Vagina (tissue), 2 donors: ENCODE data around the gene HSD17B14. TPM values are rescaled to one million over a fixed set of nuclear protein-coding genes. Genes with fewer than 3 reads are reported as not detected.

Experiments
- DNase-seq, 2 donors: peaks; one replicate each; pipeline ENCODE4 v3.0.0-alpha.2; 2017; ENCODE audit errors: extremely low spot score in 2 of 2
- H3K27ac ChIP-seq: fragments of 200-600 bp; sonication (generic); one replicate; pipeline ENCODE4 v1.5.1; 2019
- H3K27me3 ChIP-seq: fragments of 200-600 bp; sonication (generic); one replicate; pipeline ENCODE4 v1.5.1; 2019
- H3K36me3 ChIP-seq, 2 donors: fragments of 200-600 bp; sonication (generic); one replicate each; pipeline ENCODE4 v1.5.1; 2017 to 2019
- H3K4me1 ChIP-seq: fragments of 200-600 bp; sonication (generic); one replicate; pipeline ENCODE4 v1.5.1; 2019
- H3K4me3 ChIP-seq, 2 donors: fragments of 200-600 bp; sonication (generic); 1 replicate in 1 of 2; 2 replicates in 1 of 2; pipeline ENCODE4 v1.5.1; 2016 to 2019
- H3K9me3 ChIP-seq: fragments of 200-600 bp; sonication (generic); one replicate; pipeline ENCODE4 v1.5.1; 2019
- POLR2A ChIP-seq, 2 donors: fragments of 450-650 bp; IDR thresholded peaks; one replicate each; pipeline ENCODE4 v1.6.1; 2017; ENCODE audit warnings: antibody characterized with exemption in 2 of 2, mild to moderate bottlenecking in 2 of 2, moderate library complexity in 2 of 2
- POLR2AphosphoS5 ChIP-seq, 2 donors: sonication (generic); formaldehyde crosslinking; IDR thresholded peaks; one replicate each; pipeline ENCODE4 v1.9.0; 2017; ENCODE audit warnings: antibody characterized with exemption in 2 of 2, mild to moderate bottlenecking in 2 of 2, low read depth in 1 of 2; ENCODE audit not compliant: insufficient read depth in 1 of 2
- intact Hi-C: fragments of 100-400 bp; cut with DNase I; formaldehyde crosslinking; loops from one replicate; pipeline ENCODE4 v1.15.1; 2023
- total RNA-seq: library from RNA; depleted of rRNA; stranded (reverse); fragments of >200 nt; gene quantifications from one replicate; pipeline ENCODE4 v1.2.3, GENCODE V29; 2016
- TF ChIP-seq, protein P1 (sequence below), 3 experiments: fragments of 450-650 bp in 2 of 3; fragments of 200-600 bp in 1 of 3; sonication (generic) in 1 of 3; IDR thresholded peaks; one replicate each; pipeline ENCODE4 v1.5.1; 2017 to 2019; ENCODE audit warnings: antibody characterized with exemption in 3 of 3, mild to moderate bottlenecking in 2 of 3, moderate library complexity in 2 of 3

HSD17B14 gene
- total RNA-seq, 1 donor from 2014 or later, result 19.2 TPM

DNA sequence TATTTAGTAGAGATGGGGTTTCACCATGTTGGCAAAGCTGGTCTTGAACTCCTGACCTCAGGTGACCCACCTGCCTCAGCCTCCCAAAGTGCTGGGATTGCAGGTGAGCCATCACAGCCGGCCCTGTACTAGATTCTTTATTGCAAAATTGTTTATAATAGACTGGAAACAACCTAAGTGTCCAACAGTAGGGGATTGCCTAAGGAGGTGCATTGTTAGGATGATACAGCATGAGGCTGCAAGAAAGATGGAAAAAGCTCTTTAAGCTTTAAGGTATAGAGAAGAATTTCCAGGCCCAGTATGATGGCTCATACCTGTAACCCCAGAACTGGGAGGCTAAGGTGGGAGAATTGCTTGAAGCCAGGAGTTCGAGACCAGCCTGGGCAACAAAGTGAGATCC, 33.7 kb downstream of the HSD17B14 start:
- intact Hi-C loops, result no loop called here
- Histone ChIP-seq H3K4me1 (peaks cover 6% of the 10 kb centered on the region), H3K27ac (no peak overlapping the region), H3K4me3 (no peak overlapping the region), H3K36me3 (peaks cover 0 to 6% of the 10 kb centered on the region in 2 donors), H3K27me3 (no peaks in the 10 kb centered on the region), H3K9me3 (no peaks in the 10 kb centered on the region)
- no peak for DNase-seq
- TF ChIP-seq, protein P1, sequence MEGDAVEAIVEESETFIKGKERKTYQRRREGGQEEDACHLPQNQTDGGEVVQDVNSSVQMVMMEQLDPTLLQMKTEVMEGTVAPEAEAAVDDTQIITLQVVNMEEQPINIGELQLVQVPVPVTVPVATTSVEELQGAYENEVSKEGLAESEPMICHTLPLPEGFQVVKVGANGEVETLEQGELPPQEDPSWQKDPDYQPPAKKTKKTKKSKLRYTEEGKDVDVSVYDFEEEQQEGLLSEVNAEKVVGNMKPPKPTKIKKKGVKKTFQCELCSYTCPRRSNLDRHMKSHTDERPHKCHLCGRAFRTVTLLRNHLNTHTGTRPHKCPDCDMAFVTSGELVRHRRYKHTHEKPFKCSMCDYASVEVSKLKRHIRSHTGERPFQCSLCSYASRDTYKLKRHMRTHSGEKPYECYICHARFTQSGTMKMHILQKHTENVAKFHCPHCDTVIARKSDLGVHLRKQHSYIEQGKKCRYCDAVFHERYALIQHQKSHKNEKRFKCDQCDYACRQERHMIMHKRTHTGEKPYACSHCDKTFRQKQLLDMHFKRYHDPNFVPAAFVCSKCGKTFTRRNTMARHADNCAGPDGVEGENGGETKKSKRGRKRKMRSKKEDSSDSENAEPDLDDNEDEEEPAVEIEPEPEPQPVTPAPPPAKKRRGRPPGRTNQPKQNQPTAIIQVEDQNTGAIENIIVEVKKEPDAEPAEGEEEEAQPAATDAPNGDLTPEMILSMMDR (IDR thresholded peaks at IDR 0.05), result no peak
- no peak for TF ChIP-seq POLR2AphosphoS5 (IDR thresholded peaks at IDR 0.05; ENCODE audit: insufficient read depth in 1 of 2, low read depth in 1 of 2)
- no peak for TF ChIP-seq POLR2A (IDR thresholded peaks at IDR 0.05)

DNA sequence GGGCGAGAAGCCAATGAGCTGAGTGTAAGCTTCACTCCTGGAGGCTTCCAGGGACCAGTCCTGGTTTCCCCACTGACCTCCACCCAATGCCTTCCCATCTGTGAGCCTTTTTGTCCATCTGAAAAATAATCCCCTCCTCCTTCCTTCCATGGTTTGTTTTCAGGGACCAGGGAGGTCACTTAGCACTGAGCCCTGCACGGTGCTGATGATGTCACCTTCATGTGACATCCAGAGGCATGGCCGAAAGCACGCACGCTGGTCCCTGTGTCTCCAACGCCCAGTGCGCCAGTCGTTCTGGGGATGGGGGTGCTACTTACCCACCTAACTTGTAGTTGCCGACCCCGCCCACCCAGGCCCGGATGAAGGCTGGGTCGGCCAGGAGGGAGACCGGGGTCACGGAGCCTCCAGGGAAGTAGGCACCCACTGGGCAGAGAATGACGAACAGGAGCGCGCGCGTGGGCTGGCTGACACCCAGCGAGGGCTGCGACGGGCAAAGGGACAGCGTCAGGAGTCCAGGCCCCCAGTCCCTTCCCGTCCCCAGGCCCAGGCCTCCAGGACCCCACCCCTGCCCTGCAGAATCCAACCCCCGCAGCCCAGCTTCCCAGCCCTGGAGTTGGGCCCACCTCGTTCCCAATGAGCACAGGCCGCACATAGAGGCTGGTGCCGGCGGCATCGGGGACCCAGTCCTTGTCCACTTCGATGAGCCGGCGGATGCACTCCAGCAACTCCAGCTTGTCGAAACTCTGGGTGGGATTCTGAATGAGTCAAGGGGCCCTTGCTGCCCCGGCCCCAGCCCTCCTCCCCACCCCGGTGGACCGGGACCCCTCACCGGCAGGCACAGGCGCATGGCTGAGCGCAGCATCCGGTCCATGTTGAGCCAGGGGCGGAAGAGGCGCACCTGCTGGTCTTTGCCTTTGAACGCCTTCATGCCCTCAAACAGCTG, 36.7 kb downstream of the HSD17B14 start:
- Histone ChIP-seq H3K4me1 (peaks cover 10% of the 10 kb centered on the region), H3K27me3 (no peaks in the 10 kb centered on the region), H3K9me3 (no peaks in the 10 kb centered on the region), H3K36me3 (peaks cover 0 to 6% of the 10 kb centered on the region in 2 donors), H3K4me3 (no peak overlapping the region), H3K27ac (no peak overlapping the region)
- TF ChIP-seq POLR2AphosphoS5 (IDR thresholded peaks at IDR 0.05; ENCODE audit: insufficient read depth in 1 of 2, low read depth in 1 of 2) (no peak), POLR2A (IDR thresholded peaks at IDR 0.05) (no peak)
- TF ChIP-seq, protein P1 (IDR thresholded peaks at IDR 0.05), result no peak
- no peak for DNase-seq
- intact Hi-C loops, result loop anchor here (5.0 kb wide), 1 partner anchor 178 kb away; no protein-coding TSS in a partner anchor

DNA sequence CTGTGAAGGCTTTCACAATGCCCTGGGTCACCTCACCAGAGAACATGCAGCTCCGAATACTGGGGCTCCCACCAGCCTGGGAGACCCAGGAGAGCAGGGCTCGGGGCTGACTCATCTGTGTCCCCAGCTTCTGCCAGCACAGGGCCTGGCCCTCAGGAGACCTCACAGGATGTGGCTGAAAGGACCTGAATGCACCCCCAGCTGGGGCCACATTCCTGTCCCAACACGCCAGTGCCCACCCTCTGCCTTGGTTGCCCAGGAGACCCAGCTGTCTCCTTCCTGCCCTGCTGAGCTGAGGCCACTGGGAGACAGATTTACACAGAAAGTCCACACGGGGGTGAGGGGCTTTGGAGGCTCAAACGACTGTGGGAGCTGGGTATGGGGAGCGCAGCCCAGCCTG, 37.4 kb downstream of the HSD17B14 start:
- intact Hi-C loops, result loop anchor here (5.0 kb wide), 1 partner anchor 178 kb away; no protein-coding TSS in a partner anchor
- Histone ChIP-seq H3K4me1 (peaks cover 15% of the 10 kb centered on the region), H3K27ac (no peak overlapping the region), H3K27me3 (no peaks in the 10 kb centered on the region), H3K9me3 (no peaks in the 10 kb centered on the region), H3K4me3 (no peak overlapping the region), H3K36me3 (peaks cover 0 to 6% of the 10 kb centered on the region in 2 donors)
- DNase-seq, result no peak
- TF ChIP-seq POLR2A (IDR thresholded peaks at IDR 0.05) (no peak), POLR2AphosphoS5 (IDR thresholded peaks at IDR 0.05; ENCODE audit: insufficient read depth in 1 of 2, low read depth in 1 of 2) (no peak)
- TF ChIP-seq, protein P1 (IDR thresholded peaks at IDR 0.05), result no peak

DNA sequence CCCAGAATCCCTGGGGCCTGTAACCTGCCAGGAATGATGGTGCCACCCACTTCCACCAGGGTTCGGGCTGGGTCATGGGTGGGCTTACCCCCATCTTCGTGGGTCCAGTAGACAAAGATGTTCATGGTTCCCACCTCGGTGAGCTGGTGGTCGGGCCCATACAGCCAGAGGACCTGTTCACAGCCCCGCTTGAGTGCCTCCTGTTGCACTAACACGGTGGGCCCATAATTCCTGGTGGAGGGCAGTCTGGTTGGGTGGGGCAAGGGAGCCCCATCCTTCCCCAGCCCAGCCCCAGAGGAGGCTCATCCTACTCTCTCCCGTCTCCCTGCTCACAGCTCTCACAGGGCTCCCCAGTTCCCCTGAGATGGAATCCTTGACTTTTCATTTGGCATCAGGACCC, 39.2 kb downstream of the HSD17B14 start:
- intact Hi-C loops, result loop anchor here (5.0 kb wide), 1 partner anchor 180 kb away; no protein-coding TSS in a partner anchor
- no peak for DNase-seq
- H3K36me3 ChIP-seq, result peaks cover 0 to 6% of the 10 kb centered on the region in 2 donors
- H3K4me3 ChIP-seq, result no peak overlapping the region
- H3K27ac ChIP-seq, result peak overlapping the region; percentile 96
- no peaks in the 10 kb centered on the region for H3K27me3 ChIP-seq
- peaks cover 15% of the 10 kb centered on the region for H3K4me1 ChIP-seq
- TF ChIP-seq, protein P1 (IDR thresholded peaks at IDR 0.05), result no peak
- TF ChIP-seq POLR2A (IDR thresholded peaks at IDR 0.05) (no peak), POLR2AphosphoS5 (IDR thresholded peaks at IDR 0.05; ENCODE audit: insufficient read depth in 1 of 2, low read depth in 1 of 2) (no peak)
- no peaks in the 10 kb centered on the region for H3K9me3 ChIP-seq
